Stimulated activated CD4-positive, alpha-beta T cell treated with anti-CD3 and anti-CD28 coated beads, Interleukin-15, amount 100 ng/mL, for 24 hours (primary cell): ENCODE measurements around the gene NTHL1.

ENCODE experiments used
- DNase-seq: peaks from one replicate; pipeline ENCODE4 v3.0.0-alpha.2; 2020

The NTHL1 gene

DNA sequence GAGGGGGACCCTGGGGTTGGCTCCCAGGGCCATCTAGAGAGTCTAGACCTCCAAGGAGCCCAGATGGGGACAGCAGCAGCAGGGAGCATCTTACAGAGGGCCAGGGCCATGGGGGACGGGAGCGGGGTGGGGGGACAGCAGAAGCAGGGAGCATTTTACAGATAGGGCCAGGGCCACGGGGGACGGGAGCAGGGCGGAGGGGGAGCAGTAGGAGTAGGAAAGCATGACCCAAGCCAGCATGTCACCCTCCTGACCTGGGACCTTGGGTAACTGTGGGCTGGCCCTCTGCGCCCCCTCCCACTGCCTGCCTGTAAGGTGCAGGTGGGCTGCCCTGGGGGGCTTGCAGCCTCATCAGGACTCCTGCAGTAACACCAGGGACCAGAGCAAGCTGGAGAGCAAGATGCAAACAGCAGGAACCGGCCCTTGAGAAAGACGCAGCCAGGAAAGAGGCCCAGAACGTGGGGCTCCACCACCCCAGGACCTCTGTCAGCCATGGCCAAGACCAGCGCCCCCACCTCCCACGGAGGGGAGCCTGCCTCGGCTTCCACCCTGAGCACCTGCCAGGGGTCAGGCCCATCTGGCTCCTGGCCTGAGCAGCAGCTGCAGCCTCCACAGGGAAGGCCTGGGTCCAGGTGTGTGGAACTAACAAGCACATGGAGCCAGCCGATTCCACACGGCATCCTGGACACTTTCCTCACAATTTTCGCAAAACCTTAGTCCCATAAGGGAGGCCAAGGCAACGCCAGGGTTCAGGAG, 40.4 kb downstream of the NTHL1 start:
- DNase-seq, result no peak

DNA sequence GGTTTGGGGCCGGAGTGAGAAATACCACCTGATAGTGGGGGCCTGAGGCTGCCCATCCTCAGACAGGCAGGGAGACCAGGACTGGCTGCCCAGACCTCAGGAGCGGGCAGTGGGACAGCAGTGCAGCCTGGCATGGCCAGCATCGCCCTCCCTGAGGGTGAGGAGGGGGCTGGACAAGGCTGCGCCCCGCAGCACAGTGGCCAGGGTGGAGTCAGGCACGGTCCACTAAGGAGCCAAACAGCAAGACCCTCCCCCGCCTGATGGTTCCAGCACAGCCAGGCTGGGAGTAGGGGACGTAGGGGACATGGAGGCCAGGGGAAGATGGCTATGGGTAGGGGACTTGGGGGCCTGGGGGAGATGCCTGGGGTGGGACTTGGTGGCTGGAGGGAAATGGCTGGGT, 41.3 kb downstream of the NTHL1 start:
- DNase-seq, result no peak

DNA sequence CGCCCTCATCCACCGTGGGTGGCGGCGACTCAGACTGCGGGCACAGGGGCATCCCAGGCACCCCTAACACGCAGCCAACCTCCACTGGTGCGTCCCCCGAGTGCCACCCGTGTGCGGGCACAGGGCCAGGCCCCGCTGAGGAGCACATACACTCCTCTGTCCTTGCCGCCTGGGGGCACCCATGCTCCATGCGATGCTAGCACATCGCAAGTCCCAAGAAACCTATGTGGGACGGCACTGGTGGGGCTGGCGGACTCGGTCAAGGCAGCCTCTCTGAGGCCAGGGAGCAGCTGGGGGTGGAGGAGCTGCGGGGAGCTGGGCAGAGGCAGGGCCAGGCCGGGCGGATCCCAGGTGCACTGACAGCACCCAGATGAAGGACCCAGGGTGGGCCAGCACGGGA, 42.0 kb downstream of the NTHL1 start:
- no peak for DNase-seq

DNA sequence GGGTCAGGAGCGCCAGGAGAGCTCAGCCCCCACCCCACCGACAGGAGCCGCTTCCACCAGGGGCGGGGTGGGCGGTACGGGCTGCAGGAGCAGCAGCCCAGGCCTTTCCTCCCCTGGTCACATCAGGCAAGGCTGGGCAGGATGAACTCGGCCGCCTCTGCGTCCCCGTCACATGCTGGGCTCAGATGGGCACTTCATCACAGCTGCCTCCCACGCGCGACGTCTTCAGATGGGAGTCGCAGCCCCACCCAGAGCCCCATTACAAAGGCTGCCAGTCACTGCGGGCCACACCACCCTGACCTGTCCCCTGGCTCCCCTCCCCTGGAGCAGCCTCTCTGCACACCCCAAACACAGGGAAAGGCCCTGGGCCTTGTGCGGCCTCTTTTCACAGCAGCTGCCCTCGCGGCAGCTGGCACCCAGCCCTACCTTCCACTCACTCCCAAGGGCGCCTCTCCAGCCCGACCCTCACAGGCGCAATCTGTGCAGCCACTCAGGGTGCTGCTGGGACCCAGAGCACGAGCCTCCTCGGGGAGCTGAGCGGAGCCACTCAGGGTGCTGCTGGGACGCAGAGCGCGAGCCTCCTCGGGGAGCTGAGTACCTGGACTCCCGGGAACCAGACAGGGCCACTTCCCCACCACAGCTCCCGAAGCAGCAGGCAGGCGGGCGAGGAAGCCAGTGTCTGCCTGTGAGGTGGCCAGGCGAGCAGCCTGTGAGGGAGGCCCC, 42.7 kb downstream of the NTHL1 start:
- no peak for DNase-seq

DNA sequence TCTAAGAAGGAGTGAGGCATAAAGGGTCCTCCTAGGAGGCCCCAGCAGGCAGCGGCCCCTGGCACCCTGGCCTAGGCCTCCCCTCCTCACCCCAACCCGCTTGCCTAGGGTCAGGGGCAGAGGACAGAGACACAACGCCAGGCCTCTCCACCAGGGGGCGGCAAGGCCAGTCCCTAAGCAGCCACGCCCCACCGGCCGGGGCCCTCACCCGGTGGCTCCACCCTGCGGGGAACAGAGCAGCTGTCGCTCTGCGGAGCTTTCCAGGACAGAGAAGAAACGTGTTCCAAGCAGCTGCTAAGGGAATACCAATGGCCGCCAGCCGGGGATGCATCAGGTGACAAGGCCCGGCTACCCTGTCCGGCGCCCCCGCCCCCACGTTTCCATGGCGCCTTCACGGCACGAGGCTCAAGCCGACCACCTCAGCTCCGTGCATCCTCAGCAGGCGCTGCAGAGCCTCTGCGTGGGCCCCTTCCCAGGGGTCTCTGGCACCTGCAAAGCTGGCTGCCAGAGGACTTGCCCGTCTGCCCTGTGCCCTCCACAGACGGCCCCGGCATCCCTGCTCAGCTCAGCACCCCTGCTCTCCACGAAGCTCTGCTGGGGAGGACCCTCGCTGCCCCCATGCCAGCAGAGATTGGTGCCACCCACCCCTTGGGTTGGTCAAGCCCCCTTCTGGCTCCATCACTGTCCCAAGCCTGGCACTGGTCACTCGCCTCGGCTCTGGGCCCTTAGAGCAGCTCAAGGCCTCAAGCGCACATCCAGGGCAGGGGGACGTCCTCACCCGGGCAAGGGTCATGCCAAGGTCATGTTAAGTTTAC, 43.6 kb downstream of the NTHL1 start:
- DNase-seq, result peak; percentile 95

DNA sequence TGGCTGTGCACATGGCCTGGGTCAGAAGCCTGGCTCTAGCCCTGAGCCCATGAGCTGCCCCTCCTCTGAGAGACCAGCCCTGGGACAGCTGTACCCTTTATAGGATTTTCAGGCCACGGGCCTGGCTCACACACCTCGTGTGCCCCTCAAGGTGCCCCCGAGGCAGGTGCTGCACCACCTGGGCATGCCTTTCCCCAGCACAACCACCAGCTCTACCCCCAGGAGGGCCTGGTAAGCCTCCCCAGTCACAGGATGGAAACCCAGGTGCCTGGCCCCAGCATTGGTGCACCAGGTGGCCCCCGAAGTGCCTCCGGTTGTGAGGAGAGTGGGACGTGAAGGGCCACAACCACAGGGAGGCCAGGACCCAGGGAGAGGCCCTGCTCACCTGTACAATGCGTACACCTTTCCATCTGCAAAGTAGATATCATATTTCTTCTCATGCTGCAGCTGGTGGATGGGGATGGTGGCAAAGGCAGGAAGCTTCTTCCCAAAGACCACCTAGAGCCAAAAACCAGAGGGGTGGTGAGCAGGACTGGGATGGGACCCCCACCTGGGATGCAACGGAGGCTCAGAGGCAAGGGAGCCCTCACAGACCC, 44.3 kb downstream of the NTHL1 start:
- DNase-seq, result no peak

DNA sequence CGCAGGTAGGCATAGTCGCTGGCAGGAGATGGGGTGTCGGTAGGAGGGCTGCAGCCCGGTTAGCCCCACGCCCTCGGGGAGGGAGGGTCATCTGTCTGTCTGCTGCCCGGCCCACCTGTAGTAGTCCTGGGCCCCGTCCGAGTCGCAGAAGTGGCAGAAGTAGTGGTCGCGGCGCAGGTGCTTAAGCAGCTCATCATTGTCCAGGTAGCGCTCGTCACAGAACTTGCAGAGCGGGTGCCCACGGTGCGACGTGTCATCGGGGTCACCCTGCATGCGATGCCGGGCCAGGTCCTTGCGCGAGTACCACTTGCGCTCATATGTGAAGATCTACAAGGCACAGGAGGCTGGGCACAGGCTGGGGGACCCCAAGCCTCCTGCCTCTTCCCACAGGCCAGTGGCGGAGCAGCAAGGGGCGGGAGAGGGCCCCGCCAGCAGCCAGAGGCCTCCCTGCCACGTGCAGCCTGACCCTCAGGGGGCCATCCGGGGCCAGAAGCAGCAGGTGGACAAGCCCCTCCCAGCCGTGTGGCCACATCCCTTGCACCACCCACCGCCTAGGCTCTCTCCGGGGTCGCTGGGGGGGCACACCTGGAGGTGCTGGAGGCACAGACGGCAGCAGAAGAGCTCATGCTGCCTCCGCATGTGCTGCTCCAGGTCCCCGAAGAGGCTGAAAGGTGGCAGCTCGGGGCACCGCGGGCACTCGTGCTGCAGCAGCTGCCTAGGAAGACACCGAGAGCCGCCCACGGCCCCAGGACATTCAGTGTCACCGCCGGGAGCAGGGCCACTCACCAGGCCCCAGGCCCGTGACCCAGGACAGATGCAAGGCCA, 45.0 kb downstream of the NTHL1 start:
- no peak for DNase-seq

DNA sequence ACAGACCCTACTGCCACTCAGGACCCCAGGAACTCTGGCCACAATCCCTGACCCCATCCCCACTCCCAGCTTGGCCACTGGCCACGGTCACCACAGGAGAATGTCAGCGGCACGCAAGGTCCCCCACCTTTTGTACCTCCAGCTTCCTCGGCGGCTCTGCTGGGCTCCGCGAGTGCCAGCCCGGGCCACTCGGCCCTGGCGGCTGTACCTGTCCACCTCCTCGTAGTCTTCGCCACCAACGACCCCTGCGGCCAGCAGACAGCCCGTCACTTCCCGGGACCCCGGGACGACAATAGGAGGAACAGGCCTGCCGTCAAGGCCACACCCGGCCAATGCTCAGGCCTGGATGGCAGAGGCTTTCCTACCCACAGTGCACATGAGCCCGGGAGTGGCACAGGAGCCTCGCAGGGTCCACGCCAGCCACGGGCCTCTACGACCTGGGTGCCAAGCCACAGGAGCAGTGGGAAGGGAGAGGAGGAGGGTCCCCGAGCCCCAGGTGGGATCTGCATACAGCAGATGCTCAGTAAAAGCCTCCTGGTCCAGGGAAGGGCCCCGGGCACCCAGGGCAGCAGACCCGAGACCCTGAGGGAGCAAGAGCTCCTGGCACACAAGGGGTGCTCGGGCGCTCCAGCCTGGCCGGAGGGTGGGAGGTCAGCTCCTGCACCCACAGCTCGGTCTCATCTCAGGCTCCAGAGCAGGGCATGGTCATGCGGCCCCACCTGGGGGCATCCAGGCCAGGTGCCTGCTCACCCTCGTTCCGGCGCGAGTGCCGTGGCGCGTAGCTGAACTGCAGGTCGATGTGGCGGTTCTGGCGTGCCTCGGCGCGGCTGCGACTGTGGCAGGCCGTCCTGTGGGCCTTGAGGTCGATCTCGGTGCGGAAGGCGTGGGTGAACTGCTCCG, 45.9 kb downstream of the NTHL1 start:
- no peak for DNase-seq

DNA sequence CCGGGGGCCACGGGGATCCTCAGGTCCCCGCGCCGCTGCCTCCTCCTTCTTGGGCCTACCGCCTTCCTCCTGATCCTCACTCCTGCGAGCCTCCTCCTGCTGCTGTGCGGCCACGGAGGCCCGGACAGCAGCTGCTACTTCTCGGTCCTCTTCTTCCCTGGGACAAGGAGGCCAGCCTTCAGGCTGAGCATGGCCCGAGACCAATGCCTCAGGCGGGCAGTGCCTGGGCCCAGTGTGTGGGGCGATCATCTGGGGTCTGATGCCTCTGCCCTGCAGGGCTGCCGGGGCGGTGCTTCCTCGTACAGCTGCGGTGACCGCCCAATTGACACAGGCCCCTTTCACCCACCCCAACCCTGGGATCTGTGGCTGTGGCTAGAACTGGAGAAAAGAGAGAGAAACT, 46.6 kb downstream of the NTHL1 start:
- no peak for DNase-seq

DNA sequence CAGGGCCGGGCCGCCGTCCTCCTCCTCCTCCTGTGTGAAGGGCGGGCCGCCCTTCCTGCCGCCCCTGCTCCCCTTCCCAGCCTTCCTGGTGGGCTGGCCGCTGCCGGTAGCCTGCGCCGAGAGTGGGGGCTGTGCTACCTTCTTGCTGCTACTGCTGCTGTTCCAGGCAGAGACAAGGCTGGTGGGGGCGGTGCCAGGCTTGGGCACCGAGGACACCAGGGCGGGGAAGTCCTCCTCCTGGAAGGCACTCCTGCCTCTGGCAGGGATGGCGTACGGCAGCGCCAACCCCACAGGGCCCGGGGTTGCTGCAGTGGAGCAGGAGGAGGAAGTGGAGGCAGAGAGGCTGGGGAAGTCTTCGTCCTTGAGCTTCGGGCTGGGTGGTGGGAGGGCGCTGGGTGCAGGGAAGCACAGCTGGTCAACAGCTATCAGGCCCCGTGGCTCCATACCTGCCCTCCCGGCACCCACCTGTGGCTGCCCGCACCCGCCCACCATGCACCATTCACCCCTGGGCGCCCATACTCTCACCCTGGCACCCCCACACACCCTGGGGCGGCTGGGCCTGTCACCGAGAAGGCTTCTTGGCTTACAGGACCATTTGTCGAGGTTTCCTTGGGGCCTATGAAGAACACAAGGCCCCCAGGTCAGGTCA, 47.6 kb downstream of the NTHL1 start:
- DNase-seq, result no peak

DNA sequence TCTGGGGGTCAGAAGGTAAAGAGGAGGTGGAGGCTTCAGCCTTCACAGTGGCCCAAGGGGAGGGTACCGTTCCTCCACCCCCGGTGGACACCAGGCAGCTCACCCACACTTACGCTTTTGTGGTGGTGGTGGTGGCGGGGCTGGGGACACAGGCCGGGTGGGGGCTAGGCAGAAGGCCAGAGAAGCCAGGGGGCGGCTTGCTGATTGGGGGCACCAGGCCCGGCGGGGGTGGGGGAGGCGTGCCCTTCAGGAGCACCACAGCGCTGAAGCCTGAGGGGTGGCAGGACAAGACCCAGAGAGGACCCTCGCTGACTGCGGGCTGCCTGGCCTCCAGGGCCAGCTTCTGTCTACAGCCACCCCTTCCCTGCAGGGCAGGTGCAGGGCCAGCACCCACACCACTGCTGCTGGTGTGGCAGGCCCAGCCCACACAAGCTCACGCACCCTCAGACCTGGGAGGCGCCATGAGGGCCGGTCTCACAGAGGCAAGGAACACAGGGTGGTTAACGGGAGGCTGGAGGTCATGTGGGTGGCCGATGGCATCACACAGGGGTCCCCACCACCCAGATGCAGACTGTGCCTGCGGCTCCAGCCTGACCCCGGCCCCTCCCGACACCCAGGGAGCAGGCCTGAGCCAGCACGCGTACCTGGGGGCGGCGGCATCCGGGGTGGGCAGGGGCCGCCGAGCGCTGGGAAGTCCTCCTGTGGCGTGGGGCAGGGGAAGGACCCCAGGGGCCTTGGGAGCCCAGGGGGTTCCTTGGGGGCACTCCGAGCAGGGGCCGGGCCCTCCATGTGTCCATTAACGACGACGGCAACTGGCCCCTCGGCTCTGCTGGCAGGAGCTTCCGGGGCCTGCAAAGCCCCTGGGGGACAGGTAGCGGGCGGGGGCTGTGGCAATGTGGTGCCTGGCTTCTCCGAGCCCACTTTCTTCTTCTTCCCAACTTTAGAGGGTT, 48.5 kb downstream of the NTHL1 start:
- no peak for DNase-seq

DNA sequence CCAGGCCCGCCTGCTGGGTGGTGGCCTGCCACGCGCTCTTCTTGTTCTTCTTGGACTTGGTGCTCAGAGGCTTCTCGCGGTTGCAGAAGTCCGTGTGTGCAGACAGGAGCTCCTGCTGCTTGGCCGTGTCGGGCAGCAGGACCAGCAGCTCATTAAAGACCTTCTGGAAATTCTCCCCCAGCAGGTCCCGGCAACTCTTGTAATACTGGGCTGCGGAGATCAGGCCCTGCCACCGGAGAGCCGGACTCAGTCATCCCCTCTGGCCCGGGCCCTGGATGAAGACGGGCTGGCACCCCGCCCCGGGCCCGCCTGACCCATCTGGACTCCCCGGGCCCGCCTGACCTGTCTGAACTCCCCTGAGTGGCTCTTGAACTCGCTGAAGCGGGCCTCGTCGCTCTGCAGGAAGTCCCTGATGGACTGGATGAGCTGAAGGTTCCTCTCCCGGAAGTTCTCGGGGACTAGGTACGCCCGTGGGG, 49.2 kb downstream of the NTHL1 start:
- DNase-seq, result no peak

DNA sequence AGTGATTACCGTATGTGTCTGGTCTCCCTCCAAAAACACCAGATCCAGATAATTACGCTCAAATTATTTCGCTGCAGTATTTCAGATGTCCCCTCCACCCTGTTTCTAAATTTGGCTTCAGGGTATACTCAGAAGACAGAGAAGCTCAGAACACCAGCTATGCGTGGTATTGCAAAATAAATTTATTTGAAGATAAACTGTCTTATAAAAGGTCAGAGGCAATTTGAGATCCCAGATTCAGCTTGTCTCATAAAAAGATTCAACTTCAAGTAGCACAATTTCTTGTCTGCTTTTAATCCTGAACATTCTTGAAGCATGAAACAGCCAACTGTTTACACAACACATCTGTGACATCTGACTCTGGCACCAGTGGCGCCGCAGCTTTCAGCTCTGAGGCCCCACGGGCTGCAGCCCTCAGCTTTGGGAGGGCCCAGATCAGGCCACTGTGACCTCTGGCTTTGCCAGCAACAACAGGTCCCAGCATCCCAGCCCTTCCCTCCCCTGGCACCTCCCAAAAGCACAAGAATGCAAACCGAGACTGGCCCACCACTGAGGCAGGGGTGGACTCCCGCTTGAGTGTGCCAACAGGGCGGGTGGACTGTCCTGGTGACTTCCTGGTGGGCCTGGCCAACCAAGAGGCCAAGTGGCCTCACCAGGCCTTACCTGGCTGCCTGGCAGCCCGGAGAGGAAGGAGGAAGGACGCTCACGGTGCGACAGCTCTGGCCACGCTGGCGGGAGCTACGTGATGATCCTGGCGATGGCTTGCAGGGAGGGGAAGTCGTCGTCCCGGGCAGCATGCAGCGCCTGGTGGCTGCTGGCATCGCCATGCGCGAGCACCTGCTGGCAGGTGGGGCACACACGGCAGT, 49.9 kb downstream of the NTHL1 start:
- no peak for DNase-seq

DNA sequence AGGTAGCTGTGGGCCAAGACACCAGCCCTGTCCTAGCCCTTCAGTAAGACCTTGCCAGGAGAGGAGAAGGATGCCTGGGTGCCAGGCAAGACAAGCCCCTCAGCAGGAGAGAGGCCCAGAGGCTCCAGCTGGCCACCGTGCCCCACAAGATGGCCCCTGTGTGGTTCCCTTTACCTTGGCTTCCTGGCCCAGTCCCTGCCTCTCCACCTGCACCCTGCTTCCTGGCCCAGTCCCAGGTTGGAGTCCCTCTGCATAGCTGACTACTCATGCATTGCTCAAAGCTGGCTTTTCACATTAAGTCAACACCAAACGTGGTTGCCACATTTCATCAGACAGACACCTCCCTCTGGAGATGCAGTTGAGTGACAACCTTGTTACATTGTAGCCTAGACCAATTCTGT, 53.9 kb downstream of the NTHL1 start:
- DNase-seq, result no peak

DNA sequence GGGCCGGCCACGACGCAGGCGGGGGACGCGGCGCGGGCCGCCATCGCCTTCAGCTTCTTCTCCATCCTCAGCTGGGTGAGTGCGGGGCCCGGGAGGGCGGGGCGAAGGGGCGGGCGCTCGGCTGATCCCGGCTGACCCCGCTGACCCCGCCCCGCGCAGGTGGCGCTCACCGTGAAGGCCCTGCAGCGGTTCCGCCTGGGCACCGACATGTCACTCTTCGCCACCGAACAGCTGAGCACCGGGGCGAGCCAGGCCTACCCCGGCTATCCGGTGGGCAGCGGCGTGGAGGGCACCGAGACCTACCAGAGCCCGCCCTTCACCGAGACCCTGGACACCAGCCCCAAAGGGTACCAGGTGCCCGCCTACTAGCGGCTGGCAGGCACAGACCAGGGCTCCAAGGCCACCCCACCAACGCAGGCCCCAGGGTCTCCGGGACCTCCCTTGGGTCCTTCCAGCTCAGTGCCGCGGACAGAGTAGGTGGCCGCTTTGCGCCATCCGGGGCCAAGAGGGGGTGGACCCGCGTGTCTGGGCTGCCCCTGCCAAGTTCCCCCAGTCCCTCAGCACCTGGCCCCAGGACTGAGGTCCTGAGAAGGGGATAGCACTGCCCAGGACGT, 54.8 kb downstream of the NTHL1 start:
- no peak for DNase-seq

DNA sequence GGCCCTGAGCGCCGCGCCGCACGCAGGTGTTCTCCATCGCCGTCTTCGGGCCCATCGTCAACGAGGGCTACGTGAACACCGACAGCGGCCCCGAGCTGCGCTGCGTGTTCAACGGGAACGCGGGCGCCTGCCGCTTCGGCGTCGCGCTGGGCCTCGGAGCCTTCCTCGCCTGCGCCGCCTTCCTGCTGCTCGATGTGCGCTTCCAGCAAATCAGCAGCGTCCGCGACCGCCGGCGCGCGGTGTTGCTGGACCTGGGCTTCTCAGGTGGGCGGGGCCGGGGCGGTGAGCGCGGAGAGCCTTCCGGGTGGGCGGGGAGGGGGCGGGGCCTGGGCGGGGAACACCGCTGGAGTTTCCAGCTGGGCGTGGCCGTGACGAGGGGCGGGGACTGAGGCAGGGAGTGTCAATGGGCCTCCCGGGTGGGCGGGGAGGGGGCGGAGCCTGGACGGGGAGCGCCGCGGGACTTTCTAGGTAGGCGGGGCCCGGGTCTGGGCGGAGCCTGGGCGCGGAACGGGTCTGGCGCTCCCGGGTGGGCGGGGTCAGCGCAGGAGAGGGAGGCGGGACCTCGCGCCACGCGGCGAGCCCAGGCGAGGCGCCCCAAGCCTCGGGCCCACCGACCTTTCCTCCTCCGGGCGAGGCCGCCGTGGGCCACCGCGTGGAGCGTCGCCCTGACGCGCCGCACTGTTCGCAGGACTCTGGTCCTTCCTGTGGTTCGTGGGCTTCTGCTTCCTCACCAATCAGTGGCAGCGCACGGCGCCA, 55.5 kb downstream of the NTHL1 start:
- DNase-seq, result peak; percentile 97

DNA sequence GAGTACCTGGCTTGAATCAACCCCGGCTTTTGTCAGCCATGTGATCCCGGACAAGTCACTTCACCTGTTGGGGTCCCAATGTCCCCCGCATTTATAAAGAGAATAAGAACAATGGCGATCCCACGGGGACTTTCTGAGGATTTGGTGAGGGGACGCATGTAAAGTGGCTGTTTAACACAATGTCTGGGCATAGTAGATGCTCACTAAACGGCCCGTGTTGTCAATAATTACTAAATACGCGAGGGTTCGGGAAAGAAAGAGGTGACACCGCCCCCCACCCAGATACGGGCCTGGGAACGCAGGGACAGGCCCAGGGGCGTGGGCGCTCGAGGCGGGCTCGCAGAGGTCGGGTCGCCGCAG, 56.1 kb downstream of the NTHL1 start:
- no peak for DNase-seq
